Tibial artery (tissue), 4 donors: ENCODE data around the gene CERK.

Experiments used
- DNase-seq, 2 donors: peaks; one replicate each; pipeline ENCODE4 v3.0.0-alpha.2; 2019
- H3K27ac ChIP-seq, 2 donors: fragments of 200-600 bp; sonication (generic) in 1 of 2; 1 replicate in 1 of 2; 2 replicates in 1 of 2; pipeline ENCODE4 v1.5.1; 2018 to 2019; ENCODE audit warnings: mild to moderate bottlenecking in 1 of 2
- H3K27me3 ChIP-seq, 2 donors: fragments of 200-600 bp; sonication (generic) in 1 of 2; one replicate each; pipeline versions ENCODE4 v1.5.1 to v1.6.0; 2016 to 2019
- H3K36me3 ChIP-seq, 3 donors: fragments of 200-600 bp; sonication (generic) in 2 of 3; one replicate each; pipeline ENCODE4 v1.5.1; 2016 to 2019; ENCODE audit warnings: mild to moderate bottlenecking in 2 of 3
- H3K4me1 ChIP-seq, 4 donors: fragments of 200-600 bp; sonication (generic) in 2 of 4; 1 replicate in 3 of 4; 2 replicates in 1 of 4; pipeline ENCODE4 v1.5.1; 2016 to 2019
- H3K4me3 ChIP-seq, 2 donors: fragments of 200-600 bp; sonication (generic) in 1 of 2; 1 replicate in 1 of 2; 2 replicates in 1 of 2; pipeline ENCODE4 v1.5.1; 2018 to 2019; ENCODE audit warnings: mild to moderate bottlenecking in 2 of 2
- H3K9me3 ChIP-seq, 3 donors: fragments of 200-600 bp; sonication (generic) in 1 of 3; one replicate each; pipeline ENCODE4 v1.5.1; 2016 to 2019
- intact Hi-C: fragments of 100-400 bp; cut with DNase I; formaldehyde crosslinking; loops from one replicate; pipeline ENCODE4 v1.15.0; 2023; ENCODE audit warnings: low total_unique reads
- TF ChIP-seq, protein P1 (sequence below), 2 experiments: fragments of 200-600 bp in 1 of 2; fragments of 450-650 bp in 1 of 2; IDR thresholded peaks; one replicate each; pipeline ENCODE4 v1.5.1; 2017 to 2019; ENCODE audit warnings: antibody characterized with exemption in 2 of 2, mild to moderate bottlenecking in 1 of 2, moderate library complexity in 1 of 2

CERK gene

DNA sequence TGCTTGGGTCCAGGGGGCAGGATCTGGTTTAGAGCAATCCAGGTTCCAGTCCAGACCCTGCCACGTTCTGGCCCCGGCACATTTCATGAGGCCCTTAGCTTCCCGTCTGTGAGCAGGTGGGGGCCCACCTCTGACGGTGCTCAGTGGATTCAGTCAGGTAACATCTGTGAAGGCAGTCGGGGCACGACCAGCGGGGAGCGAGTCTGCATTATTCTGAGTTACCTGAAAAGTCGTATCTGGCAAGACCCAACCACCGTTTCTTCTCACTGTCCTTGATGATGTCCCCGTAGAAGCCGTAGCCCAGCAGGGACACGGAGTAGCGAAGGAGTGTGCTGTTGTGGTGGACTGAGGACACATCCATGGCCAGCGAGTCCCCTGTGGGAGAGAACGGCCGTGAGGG lies 39.0 kb downstream of the CERK start:
- H3K4me3 ChIP-seq: no peak overlapping the region
- H3K36me3 ChIP-seq: peaks cover 72 to 98% (median 97%) of the 10 kb centered on the region in 3 donors
- no peaks in the 10 kb centered on the region for H3K4me1 ChIP-seq
- TF ChIP-seq, protein P1, sequence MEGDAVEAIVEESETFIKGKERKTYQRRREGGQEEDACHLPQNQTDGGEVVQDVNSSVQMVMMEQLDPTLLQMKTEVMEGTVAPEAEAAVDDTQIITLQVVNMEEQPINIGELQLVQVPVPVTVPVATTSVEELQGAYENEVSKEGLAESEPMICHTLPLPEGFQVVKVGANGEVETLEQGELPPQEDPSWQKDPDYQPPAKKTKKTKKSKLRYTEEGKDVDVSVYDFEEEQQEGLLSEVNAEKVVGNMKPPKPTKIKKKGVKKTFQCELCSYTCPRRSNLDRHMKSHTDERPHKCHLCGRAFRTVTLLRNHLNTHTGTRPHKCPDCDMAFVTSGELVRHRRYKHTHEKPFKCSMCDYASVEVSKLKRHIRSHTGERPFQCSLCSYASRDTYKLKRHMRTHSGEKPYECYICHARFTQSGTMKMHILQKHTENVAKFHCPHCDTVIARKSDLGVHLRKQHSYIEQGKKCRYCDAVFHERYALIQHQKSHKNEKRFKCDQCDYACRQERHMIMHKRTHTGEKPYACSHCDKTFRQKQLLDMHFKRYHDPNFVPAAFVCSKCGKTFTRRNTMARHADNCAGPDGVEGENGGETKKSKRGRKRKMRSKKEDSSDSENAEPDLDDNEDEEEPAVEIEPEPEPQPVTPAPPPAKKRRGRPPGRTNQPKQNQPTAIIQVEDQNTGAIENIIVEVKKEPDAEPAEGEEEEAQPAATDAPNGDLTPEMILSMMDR (IDR thresholded peaks at IDR 0.05): no peak
- no peak for DNase-seq
- H3K27ac ChIP-seq: no peak overlapping the region
- H3K9me3 ChIP-seq: no peaks in the 10 kb centered on the region
- no peaks in the 10 kb centered on the region for H3K27me3 ChIP-seq
- intact Hi-C loops: no loop called here

DNA sequence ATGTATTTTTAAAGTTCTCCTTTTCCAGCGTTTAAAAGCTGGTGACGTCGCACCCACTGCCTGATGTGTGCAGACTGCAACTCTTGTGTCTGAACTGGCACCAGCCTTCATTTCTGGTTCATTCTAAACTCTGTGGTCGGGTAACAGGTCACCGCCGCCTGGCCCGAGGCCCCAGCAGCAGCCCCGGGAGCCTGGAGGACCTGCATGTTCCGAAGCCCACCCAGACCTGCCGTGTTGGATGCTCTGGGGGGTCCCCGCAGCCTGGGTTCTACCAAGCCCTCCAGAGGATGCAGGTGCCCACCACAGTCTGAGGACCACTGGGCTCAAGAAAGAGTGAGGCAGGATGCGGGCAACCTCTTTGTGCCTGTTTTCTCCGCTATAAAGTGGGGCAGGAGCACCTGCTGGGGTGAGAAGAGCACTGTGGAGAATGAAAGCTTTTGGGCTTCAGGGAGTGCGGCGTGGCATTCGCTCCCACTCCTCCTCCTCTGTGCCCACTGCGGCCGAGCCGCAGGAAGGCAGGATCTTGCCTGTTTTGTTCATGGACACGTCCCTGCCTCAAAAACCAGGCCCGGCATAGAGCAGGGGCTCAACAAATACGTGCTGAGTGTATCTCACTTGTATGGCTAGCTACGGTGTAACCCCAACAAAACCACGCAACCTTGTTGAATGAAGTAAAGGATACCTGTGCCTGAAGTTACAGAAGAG lies 40.1 kb downstream of the CERK start:
- Histone ChIP-seq H3K27me3 (no peaks in the 10 kb centered on the region), H3K9me3 (no peaks in the 10 kb centered on the region), H3K4me1 (no peaks in the 10 kb centered on the region), H3K4me3 (no peak overlapping the region), H3K36me3 (peaks cover 65 to 98% (median 97%) of the 10 kb centered on the region in 3 donors), H3K27ac (no peak overlapping the region)
- TF ChIP-seq, protein P1 (IDR thresholded peaks at IDR 0.05): no peak
- intact Hi-C loops: no loop called here
- no peak for DNase-seq

DNA sequence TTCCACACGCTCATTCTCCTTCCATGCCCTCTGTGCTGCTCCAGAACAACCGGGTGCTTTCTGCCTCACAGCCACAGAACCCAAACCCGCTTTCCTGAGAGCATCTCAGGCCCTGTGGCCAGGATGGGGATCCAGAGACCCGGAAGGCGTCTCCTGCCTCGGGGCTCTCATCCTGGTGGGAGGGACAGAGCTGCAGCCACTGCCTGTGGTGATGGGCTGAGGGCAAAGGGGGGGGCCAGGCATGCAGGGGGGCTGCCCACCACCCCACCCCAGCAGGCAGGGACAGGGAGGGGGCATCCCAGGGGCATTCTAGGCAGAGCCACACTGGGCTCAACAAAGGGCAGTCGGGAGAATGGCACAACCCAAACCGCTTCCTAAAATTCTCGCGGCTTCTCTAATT lies 41.4 kb downstream of the CERK start:
- no peak overlapping the region for H3K27ac ChIP-seq
- peaks cover 65 to 98% (median 94%) of the 10 kb centered on the region in 3 donors for H3K36me3 ChIP-seq
- H3K4me3 ChIP-seq: no peak overlapping the region
- DNase-seq: no peak
- H3K9me3 ChIP-seq: no peaks in the 10 kb centered on the region
- no peaks in the 10 kb centered on the region for H3K4me1 ChIP-seq
- TF ChIP-seq, protein P1 (IDR thresholded peaks at IDR 0.05): no peak
- intact Hi-C loops: no loop called here
- H3K27me3 ChIP-seq: no peaks in the 10 kb centered on the region

- Histone ChIP-seq H3K4me3 (no peak overlapping the region), H3K36me3 (peaks cover 65 to 98% (median 94%) of the 10 kb centered on the region in 3 donors), H3K27ac (no peak overlapping the region), H3K4me1 (no peaks in the 10 kb centered on the region), H3K27me3 (no peaks in the 10 kb centered on the region), H3K9me3 (no peaks in the 10 kb centered on the region)
- intact Hi-C loops: no loop called here
- DNase-seq: no peak
- TF ChIP-seq, protein P1 (IDR thresholded peaks at IDR 0.05): no peak
These were observed 41.9 kb downstream of the CERK start for GRCh38 chr22:46696229-46696518.

GRCh38 chr22:46695346-46696228 lies 42.5 kb downstream of the CERK start:
- TF ChIP-seq, protein P1 (IDR thresholded peaks at IDR 0.05): no peak
- H3K4me1 ChIP-seq: no peaks in the 10 kb centered on the region
- H3K27ac ChIP-seq: no peak overlapping the region
- no peaks in the 10 kb centered on the region for H3K27me3 ChIP-seq
- peaks cover 68 to 98% (median 94%) of the 10 kb centered on the region in 3 donors for H3K36me3 ChIP-seq
- no peak overlapping the region for H3K4me3 ChIP-seq
- no peak for DNase-seq
- intact Hi-C loops: no loop called here
- H3K9me3 ChIP-seq: no peaks in the 10 kb centered on the region
